IMR-90 (cell line): ENCODE data around the gene TOGARAM1. TPM values are rescaled to one million over a fixed set of nuclear protein-coding genes. Genes with fewer than 3 reads are reported as not detected.
A peak's percentile ranks its signal among the peaks of the same experiment; 100 is the strongest.

Source experiments
- ATAC-seq: fragments of 200-7000 bp; cut with Tn5 transposase; 2 replicates; pipeline ENCODE4 v1.9.1; 2020; ENCODE audit warnings: low read depth, mild to moderate bottlenecking, moderate library complexity
- BruUV-seq: library from RNA; stranded (reverse); fragments of 400-500 nt; replicated peaks from 2 replicates; lab custom pipeline; 2021; lab: Mats Ljungman, UMichigan
- CTCF ChIA-PET: fragments of 300-600 bp; formaldehyde crosslinking; extraction: SDS; loops from one replicate; lab custom pipeline; 2021; ENCODE audit warnings: antibody characterized with exemption; lab: Yijun Ruan, JAX
- POLR2A ChIA-PET: fragments of 300-600 bp; sonication (Branson Sonifier 250); formaldehyde crosslinking; loops from one replicate; lab custom pipeline; 2022; ENCODE audit warnings: antibody characterized with exemption; ENCODE audit not compliant: unreplicated experiment; lab: Charles Lee
- DNase-seq: peaks from one replicate; pipeline ENCODE4 v3.0.0; 2013
- H2AFZ ChIP-seq: replicated peaks from 2 replicates; pipeline ENCODE3; 2013; ENCODE audit warnings: low read length, mild to moderate bottlenecking; ENCODE audit not compliant: poor library complexity
- H2AK5ac ChIP-seq: 2 replicates; pipeline ENCODE4 v1.6.1; 2013; ENCODE audit warnings: low read depth, low read length, inconsistent platforms
- H2AK9ac ChIP-seq: replicated peaks from 2 replicates; pipeline ENCODE3; 2013; ENCODE audit warnings: mild to moderate bottlenecking, low read depth, low read length, moderate library complexity; ENCODE audit not compliant: poor library complexity
- H2BK120ac ChIP-seq: 2 replicates; pipeline ENCODE4 v1.6.1; 2013; ENCODE audit warnings: low read depth, low read length, inconsistent platforms
- H2BK15ac ChIP-seq: 3 replicates; pipeline ENCODE4 v1.6.1; 2013; ENCODE audit warnings: low read depth, low read length, inconsistent platforms
- H2BK20ac ChIP-seq: 2 replicates; pipeline ENCODE4 v1.6.1; 2013; ENCODE audit warnings: low read depth, mild to moderate bottlenecking, inconsistent platforms, low read length, moderate library complexity
- H2BK5ac ChIP-seq: 2 replicates; pipeline ENCODE4 v1.6.1; 2013; ENCODE audit warnings: mild to moderate bottlenecking, low read depth, low read length, inconsistent platforms; ENCODE audit not compliant: poor library complexity, severe bottlenecking
- H3K14ac ChIP-seq: replicated peaks from 2 replicates; pipeline ENCODE4 v1.6.1; 2013; ENCODE audit warnings: low read depth, low read length, inconsistent platforms
- H3K18ac ChIP-seq: 2 replicates; pipeline ENCODE4 v1.6.1; 2013; ENCODE audit warnings: low read depth, low read length, control low read depth
- H3K23ac ChIP-seq: 2 replicates; pipeline ENCODE4 v1.6.1; 2013; ENCODE audit warnings: low read depth, low read length, inconsistent platforms
- H3K27ac ChIP-seq: 2 replicates; pipeline ENCODE4 v1.5.1; 2013; ENCODE audit warnings: mild to moderate bottlenecking, control low read depth, low read length; ENCODE audit not compliant: insufficient read depth
- H3K27me3 ChIP-seq: 2 replicates; pipeline ENCODE4 v1.6.1; 2013; ENCODE audit warnings: low read length; ENCODE audit not compliant: control insufficient read depth, insufficient read depth
- H3K36me3 ChIP-seq: 2 replicates; pipeline ENCODE4 v1.6.1; 2013; ENCODE audit warnings: low read length, mixed read lengths; ENCODE audit not compliant: control insufficient read depth, insufficient read depth
- H3K4ac ChIP-seq: 2 replicates; pipeline ENCODE4 v1.6.1; 2013; ENCODE audit warnings: low read depth, low read length, inconsistent platforms
- H3K4me1 ChIP-seq: 2 replicates; pipeline ENCODE4 v1.6.1; 2013; ENCODE audit warnings: low read length, mixed read lengths; ENCODE audit not compliant: control insufficient read depth, insufficient read depth
- H3K4me2 ChIP-seq: 2 replicates; pipeline ENCODE4 v1.6.1; 2013; ENCODE audit warnings: low read depth, mild to moderate bottlenecking, control low read depth, low read length, moderate library complexity
- H3K4me3 ChIP-seq: 2 replicates; pipeline ENCODE4 v1.5.1; 2013; ENCODE audit warnings: low read depth, mild to moderate bottlenecking, control low read depth, low read length, moderate library complexity; ENCODE audit not compliant: insufficient read depth
- H3K56ac ChIP-seq: 2 replicates; pipeline ENCODE4 v1.6.1; 2013; ENCODE audit warnings: low read length, inconsistent platforms; ENCODE audit not compliant: insufficient read depth; ENCODE audit errors: extremely low read depth
- H3K79me1 ChIP-seq, 2 experiments: 2 replicates each; pipeline ENCODE4 v1.6.1; 2013; ENCODE audit warnings: low read length in 2 of 2, inconsistent platforms in 1 of 2, low read depth in 1 of 2
- H3K9ac ChIP-seq: 2 replicates; pipeline ENCODE4 v1.6.1; 2013; ENCODE audit warnings: low read depth, low read length, control low read depth
- H3K9me1 ChIP-seq: 2 replicates; pipeline ENCODE4 v1.6.1; 2013; ENCODE audit warnings: low read length, inconsistent platforms; ENCODE audit not compliant: insufficient read depth
- H3K9me3 ChIP-seq: 2 replicates; pipeline ENCODE4 v1.6.1; 2013; ENCODE audit warnings: low read length; ENCODE audit not compliant: control insufficient read depth, insufficient read depth
- H4K20me1 ChIP-seq: 2 replicates; pipeline ENCODE4 v1.6.1; 2013; ENCODE audit warnings: low read length, inconsistent platforms; ENCODE audit not compliant: insufficient read depth
- H4K5ac ChIP-seq: 2 replicates; pipeline ENCODE4 v1.6.1; 2013; ENCODE audit warnings: mild to moderate bottlenecking, low read depth, low read length, control low read depth
- H4K8ac ChIP-seq, 2 experiments: 2 replicates each; pipeline ENCODE4 v1.6.1; 2013; ENCODE audit warnings: low read depth in 2 of 2, low read length in 2 of 2, control low read depth in 1 of 2, inconsistent platforms in 1 of 2
- H4K91ac ChIP-seq: 2 replicates; pipeline ENCODE4 v1.6.1; 2013; ENCODE audit warnings: low read depth, low read length, inconsistent platforms; ENCODE audit not compliant: insufficient read depth
- BHLHE40 ChIP-seq: fragments of 150-350 bp; IDR thresholded peaks from 2 replicates; pipeline ENCODE4 v1.6.1; 2016; ENCODE audit warnings: mild to moderate bottlenecking, low read depth, low read length
- CEBPB ChIP-seq: IDR thresholded peaks from 2 replicates; pipeline ENCODE4 v1.6.1; 2012; ENCODE audit warnings: low read depth, low read length, improper control_type of control experiment
- FOS ChIP-seq: fragments of 150-350 bp; IDR thresholded peaks from 2 replicates; pipeline ENCODE4 v1.6.1; 2016; ENCODE audit warnings: low read depth, low read length
- MAFK ChIP-seq: IDR thresholded peaks from 2 replicates; pipeline ENCODE4 v1.6.1; 2012; ENCODE audit warnings: low read depth, low read length, improper control_type of control experiment
- MAZ ChIP-seq: IDR thresholded peaks from 2 replicates; pipeline ENCODE4 v1.6.1; 2012; ENCODE audit warnings: low read depth, mild to moderate bottlenecking, low read length, improper control_type of control experiment, moderate library complexity, borderline replicate concordance
- MXI1 ChIP-seq: IDR thresholded peaks from 2 replicates; pipeline ENCODE4 v1.6.1; 2012; ENCODE audit warnings: low read depth, mild to moderate bottlenecking, low read length, moderate library complexity, borderline replicate concordance
- NFE2L2 ChIP-seq: fragments of 150-350 bp; IDR thresholded peaks from 2 replicates; pipeline ENCODE4 v1.6.1; 2016; ENCODE audit warnings: low read depth, mild to moderate bottlenecking, low read length
- POLR2A ChIP-seq: IDR thresholded peaks from 2 replicates; pipeline ENCODE4 v1.6.1; 2012; ENCODE audit warnings: mild to moderate bottlenecking, low read depth, low read length
- RAD21 ChIP-seq: IDR thresholded peaks from 2 replicates; pipeline ENCODE4 v1.6.1; 2012; ENCODE audit warnings: low read length, improper control_type of control experiment
- RCOR1 ChIP-seq: IDR thresholded peaks from 2 replicates; pipeline ENCODE4 v1.6.1; 2012; ENCODE audit warnings: mild to moderate bottlenecking, low read length, improper control_type of control experiment; ENCODE audit not compliant: insufficient replicate concordance
- RFX5 ChIP-seq: IDR thresholded peaks from 2 replicates; pipeline ENCODE4 v1.8.0; 2012; ENCODE audit warnings: low read depth, mild to moderate bottlenecking, low read length, moderate library complexity
- SMC3 ChIP-seq: fragments of 150-350 bp; IDR thresholded peaks from 2 replicates; pipeline ENCODE4 v1.6.1; 2016; ENCODE audit warnings: low read depth, mild to moderate bottlenecking, antibody characterized with exemption, low read length, moderate library complexity
- WGBS, 2 experiments: methylation state at CpG; one replicate each; pipeline versions ENCODE4 v1.1.5 to v1.1.7; 2013; ENCODE audit warnings: missing lambda C conversion rate in 2 of 2; ENCODE audit not compliant: insufficient read length in 1 of 2; ENCODE audit errors: extremely low coverage in 2 of 2; 5-methylcytosine and 5-hydroxymethylcytosine counted together
- dilution Hi-C: fragments of 300-500 bp; cut with HindIII; formaldehyde crosslinking; loops from one replicate; pipeline ENCODE4 v1.14.3; 2018; ENCODE audit warnings: low sequenced_read_pairs; ENCODE audit not compliant: unreplicated experiment
- in situ Hi-C: fragments of 300-500 bp; cut with MboI; formaldehyde crosslinking; loops from 3 replicates; pipeline ENCODE4 v1.14.3; 2019; ENCODE audit warnings: low sequenced_read_pairs, inconsistent platforms, mixed read lengths
- intact Hi-C: fragments of 100-400 bp; cut with micrococcal nuclease; formaldehyde crosslinking; loops from 2 replicates; pipeline ENCODE4 v1.10.0; 2022
- polyA plus RNA-seq, 3 experiments: library from polyadenylated mRNA; depleted of rRNA; stranded (reverse); fragments of >200 nt; gene quantifications; 2 replicates each; pipeline ENCODE4 v1.2.3, GENCODE V29; 2012; ENCODE audit warnings: low replicate concordance in 1 of 3
- total RNA-seq: library from RNA; depleted of rRNA; stranded (reverse); fragments of >200 nt; gene quantifications from 2 replicates; pipeline ENCODE4 v1.2.3, GENCODE V29; 2012
- TF ChIP-seq, protein P1 (sequence below): fragments of 150-350 bp; IDR thresholded peaks from 2 replicates; pipeline ENCODE4 v1.6.1; 2017; ENCODE audit warnings: mild to moderate bottlenecking, antibody characterized with exemption, low read length, low read depth
- TF ChIP-seq, protein P2 (sequence below): fragments of 150-350 bp; IDR thresholded peaks from 2 replicates; pipeline ENCODE4 v1.6.1; 2016; ENCODE audit warnings: low read depth, mild to moderate bottlenecking, low read length, moderate library complexity, borderline replicate concordance

The TOGARAM1 gene
- total and polyA plus RNA-seq, 2 of the 4 experiments (the other 2 are of a cell fraction), result 3.1 to 13.4 TPM

GRCh38 chr14:45112896-45113781 lies 151.1 kb downstream of the TOGARAM1 start:
- Histone ChIP-seq H2AK9ac (no peak overlapping the region), H3K4me2 (no peak overlapping the region; the same call in 1 of the 2 replicates), H3K36me3 (peaks cover 27% of the 10 kb centered on the region), H2BK15ac (no peak overlapping the region), H4K20me1 (peaks cover 4% of the 10 kb centered on the region; the same call in 1 of the 2 replicates), H2BK120ac (no peak overlapping the region), H2BK20ac (no peak overlapping the region), H2BK5ac (peak overlapping the region; percentile 60), H2AFZ (no peak overlapping the region), H3K4me3 (no peak overlapping the region), H3K9ac (no peak overlapping the region), H3K23ac (peak overlapping the region; percentile 58), H3K4me1 (peaks cover 6% of the 10 kb centered on the region; the same call in 1 of the 2 replicates), H3K14ac (no peak overlapping the region), H4K8ac (no peak overlapping the region; a peak in 1 of 4 replicates), H2AK5ac (no peak overlapping the region), H3K79me1 (peaks cover 0 to 13% of the 10 kb centered on the region in 2 experiments; a peak in 2 of 4 replicates), H3K27me3 (no peaks in the 10 kb centered on the region), H3K56ac (no peak overlapping the region), H3K18ac (no peak overlapping the region), H4K5ac (no peak overlapping the region), H3K4ac (no peak overlapping the region), H3K9me1 (no peaks in the 10 kb centered on the region), H3K9me3 (no peaks in the 10 kb centered on the region), H3K27ac (peak overlapping the region; percentile 16; the same call in 1 of the 2 replicates), H4K91ac (no peak overlapping the region)
- CTCF ChIA-PET, result no interaction called here
- in situ Hi-C loops, result no loop called here
- intact Hi-C loops, result no loop called here
- BruUV-seq, result no TSS peak
- DNase-seq, result peak; percentile 62
- WGBS, 2 experiments, result 54% methylated on average over 2 of the region's 6 CpGs; no CpG with 5 or more reads in 1 of the 2 experiments
- dilution Hi-C loops, result no loop called here
- POLR2A ChIA-PET, result no interaction called here
- ATAC-seq, result peak; percentile 76
- TF ChIP-seq BHLHE40, result no peak
- no peak for TF ChIP-seq MAZ
- TF ChIP-seq NFE2L2, result no peak
- TF ChIP-seq MAFK, result no peak
- TF ChIP-seq, protein P1, sequence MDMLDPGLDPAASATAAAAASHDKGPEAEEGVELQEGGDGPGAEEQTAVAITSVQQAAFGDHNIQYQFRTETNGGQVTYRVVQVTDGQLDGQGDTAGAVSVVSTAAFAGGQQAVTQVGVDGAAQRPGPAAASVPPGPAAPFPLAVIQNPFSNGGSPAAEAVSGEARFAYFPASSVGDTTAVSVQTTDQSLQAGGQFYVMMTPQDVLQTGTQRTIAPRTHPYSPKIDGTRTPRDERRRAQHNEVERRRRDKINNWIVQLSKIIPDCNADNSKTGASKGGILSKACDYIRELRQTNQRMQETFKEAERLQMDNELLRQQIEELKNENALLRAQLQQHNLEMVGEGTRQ, result no peak
- TF ChIP-seq MXI1, result no peak
- TF ChIP-seq POLR2A, result no peak
- TF ChIP-seq SMC3, result no peak
- TF ChIP-seq RCOR1, result no peak
- TF ChIP-seq RFX5, result no peak
- TF ChIP-seq, protein P2, sequence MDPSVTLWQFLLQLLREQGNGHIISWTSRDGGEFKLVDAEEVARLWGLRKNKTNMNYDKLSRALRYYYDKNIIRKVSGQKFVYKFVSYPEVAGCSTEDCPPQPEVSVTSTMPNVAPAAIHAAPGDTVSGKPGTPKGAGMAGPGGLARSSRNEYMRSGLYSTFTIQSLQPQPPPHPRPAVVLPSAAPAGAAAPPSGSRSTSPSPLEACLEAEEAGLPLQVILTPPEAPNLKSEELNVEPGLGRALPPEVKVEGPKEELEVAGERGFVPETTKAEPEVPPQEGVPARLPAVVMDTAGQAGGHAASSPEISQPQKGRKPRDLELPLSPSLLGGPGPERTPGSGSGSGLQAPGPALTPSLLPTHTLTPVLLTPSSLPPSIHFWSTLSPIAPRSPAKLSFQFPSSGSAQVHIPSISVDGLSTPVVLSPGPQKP, result no peak
- no peak for TF ChIP-seq RAD21
- no peak for TF ChIP-seq CEBPB
- TF ChIP-seq FOS, result no peak
